Subcutaneous adipose tissue (tissue), 4 donors: Measurements from ENCODE around the gene S100A12. TPM values are rescaled to one million over a fixed set of nuclear protein-coding genes. Genes with fewer than 3 reads are reported as not detected.

Source experiments
- CTCF ChIP-seq: fragments of 450-650 bp; IDR thresholded peaks from one replicate; pipeline ENCODE4 v1.5.1; 2016; ENCODE audit warnings: low read depth, mild to moderate bottlenecking, control low read depth, antibody characterized with exemption, moderate library complexity
- total RNA-seq, 4 donors: library from RNA; depleted of rRNA; stranded (reverse); fragments of >200 nt; gene quantifications; one replicate each; pipeline ENCODE4 v1.1.0, GENCODE V29; 2016

The S100A12 gene
- total RNA-seq, 4 donors from 2014 or later, result 4.0 to 6.8 TPM; not detected in 2

- no peak for TF ChIP-seq CTCF
Measured at GRCh38 chr1:153392258-153392657, 16.8 kb upstream of the S100A12 start.

GRCh38 chr1:153390938-153391710, 15.7 kb upstream of the S100A12 start, which contains the start of gene S100A8:
S100A8 (minus strand) TSS chr1:153391073; CDS start chr1:153390535, 538 bp downstream.
- no peak for TF ChIP-seq CTCF

GRCh38 chr1:153389973-153390879, 14.8 kb upstream of the S100A12 start:
- TF ChIP-seq CTCF, result no peak

- no peak for TF ChIP-seq CTCF
Measured at GRCh38 chr1:153389401-153389800, 14.0 kb upstream of the S100A12 start.

GRCh38 chr1:153387785-153388184, 12.4 kb upstream of the S100A12 start:
- TF ChIP-seq CTCF, result no peak

DNA sequence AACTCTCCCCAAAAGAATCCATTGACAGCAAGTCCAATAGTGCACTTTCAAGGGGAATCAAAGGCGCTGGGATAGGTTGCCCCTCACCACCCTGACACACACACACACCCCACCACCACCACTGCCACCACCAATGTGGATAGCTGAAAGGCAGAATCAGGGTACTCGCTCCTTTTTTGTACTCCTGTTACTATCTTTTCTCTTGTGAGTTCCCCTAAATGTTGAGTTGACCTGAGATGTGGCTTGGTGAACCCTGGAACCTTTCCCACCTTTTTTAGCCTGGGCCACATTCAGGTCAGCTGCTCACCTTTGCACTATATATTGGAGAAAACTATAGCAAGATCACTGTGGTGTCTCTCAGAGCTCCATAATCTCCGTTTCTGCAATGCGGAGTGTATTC, 11.6 kb upstream of the S100A12 start:
- no peak for TF ChIP-seq CTCF

DNA sequence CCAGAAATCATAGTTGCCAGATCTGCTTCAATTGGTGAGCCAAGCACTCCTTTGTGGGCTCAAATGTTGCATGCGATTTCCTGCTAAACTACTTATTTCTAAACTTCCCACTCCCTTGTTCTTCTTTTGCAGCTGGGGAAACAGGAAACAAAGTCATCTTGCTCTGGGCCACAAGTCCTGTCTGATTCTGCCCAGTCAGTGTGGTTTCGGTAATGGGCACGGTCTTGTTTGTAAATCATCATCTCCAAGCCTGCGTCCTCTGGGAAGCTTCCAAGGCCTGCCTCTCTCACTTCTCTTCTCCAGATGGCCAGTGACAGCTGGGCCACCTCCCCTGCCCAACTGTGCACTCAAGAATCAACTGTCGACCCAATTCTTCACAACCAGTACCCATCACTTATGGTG, 11.1 kb upstream of the S100A12 start:
- no peak for TF ChIP-seq CTCF
